ENCODE results near the gene TMEM117. TPM values are rescaled to one million over a fixed set of nuclear protein-coding genes. Genes with fewer than 3 reads are reported as not detected.

The TMEM117 gene
- total and polyA plus RNA-seq, 12 donors: 4.0 to 8.5 (median 7.1) TPM

DNA sequence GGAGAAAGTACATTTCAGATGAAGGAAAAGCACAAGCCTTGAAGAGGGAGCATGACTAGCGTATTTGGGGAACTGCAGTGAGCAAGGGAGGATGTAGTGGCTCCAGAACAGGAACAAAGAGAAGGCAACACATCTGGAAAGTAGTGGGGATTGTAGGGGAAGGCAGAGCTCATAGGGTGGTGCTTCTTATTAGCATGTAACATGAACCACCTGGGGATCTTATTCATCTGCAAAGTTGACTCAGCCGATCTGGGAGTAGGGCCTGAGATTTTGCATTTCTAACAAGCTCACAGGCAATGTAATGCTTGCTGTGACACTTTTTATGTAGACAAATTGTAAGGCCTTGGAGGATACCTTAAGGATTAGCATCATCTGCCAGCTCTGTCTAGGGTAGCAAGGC is 592.9 kb downstream of the TMEM117 start:
- no peaks in the 10 kb centered on the region for H3K36me3 ChIP-seq
- H3K27ac ChIP-seq: no peak overlapping the region
- peaks cover 0 to 10% (median 0%) of the 10 kb centered on the region in 7 donors for H3K27me3 ChIP-seq
- DNase-seq (no peak), ATAC-seq (no peak)
- H3K4me3 ChIP-seq: no peak overlapping the region
- intact Hi-C loops (cut with DNase I): no loop called here
- H3K4me1 ChIP-seq: no peaks in the 10 kb centered on the region
- H3K9me3 ChIP-seq: no peaks in the 10 kb centered on the region
- 39 to 42% methylated on average over 2 of the region's 2 CpGs for WGBS, 2 donors
- TF ChIP-seq, protein P1, sequence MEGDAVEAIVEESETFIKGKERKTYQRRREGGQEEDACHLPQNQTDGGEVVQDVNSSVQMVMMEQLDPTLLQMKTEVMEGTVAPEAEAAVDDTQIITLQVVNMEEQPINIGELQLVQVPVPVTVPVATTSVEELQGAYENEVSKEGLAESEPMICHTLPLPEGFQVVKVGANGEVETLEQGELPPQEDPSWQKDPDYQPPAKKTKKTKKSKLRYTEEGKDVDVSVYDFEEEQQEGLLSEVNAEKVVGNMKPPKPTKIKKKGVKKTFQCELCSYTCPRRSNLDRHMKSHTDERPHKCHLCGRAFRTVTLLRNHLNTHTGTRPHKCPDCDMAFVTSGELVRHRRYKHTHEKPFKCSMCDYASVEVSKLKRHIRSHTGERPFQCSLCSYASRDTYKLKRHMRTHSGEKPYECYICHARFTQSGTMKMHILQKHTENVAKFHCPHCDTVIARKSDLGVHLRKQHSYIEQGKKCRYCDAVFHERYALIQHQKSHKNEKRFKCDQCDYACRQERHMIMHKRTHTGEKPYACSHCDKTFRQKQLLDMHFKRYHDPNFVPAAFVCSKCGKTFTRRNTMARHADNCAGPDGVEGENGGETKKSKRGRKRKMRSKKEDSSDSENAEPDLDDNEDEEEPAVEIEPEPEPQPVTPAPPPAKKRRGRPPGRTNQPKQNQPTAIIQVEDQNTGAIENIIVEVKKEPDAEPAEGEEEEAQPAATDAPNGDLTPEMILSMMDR (IDR thresholded peaks at IDR 0.05): no peak

DNA sequence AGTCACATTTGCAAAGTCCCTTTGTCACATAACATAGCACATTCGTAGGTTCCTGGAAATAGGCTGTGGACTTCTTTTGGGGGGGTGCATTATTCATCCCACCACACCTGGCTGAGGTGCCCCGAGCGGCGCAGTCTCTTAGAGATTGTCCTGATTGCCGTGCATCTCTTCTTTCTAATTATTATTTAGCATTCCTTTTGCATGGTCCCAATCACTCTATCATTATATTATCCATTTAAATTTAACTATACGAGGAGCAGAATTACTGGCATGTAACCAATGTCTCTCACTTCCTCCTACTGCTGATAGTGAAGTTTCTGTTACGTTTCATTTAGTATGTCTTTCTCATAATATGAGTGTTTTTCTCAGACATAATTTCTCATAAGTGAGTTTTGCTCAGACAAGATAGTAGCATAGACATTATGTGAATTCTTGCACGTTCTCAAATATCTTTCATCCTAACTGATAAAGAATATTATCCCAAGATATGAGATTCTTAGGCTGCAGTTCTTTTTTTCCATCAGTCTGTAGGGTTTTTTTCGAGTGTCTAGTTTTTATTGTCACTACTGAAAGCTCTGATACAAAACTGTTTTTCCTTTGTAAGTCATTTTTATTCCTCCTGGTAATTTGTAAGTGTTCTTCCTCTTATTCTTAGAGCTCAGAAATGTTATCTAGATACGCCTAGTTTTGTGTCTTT is 595.9 kb downstream of the TMEM117 start:
- TF ChIP-seq, protein P1 (IDR thresholded peaks at IDR 0.05): no peak
- Histone ChIP-seq H3K27ac (no peak overlapping the region), H3K27me3 (peaks cover 0 to 7% (median 0%) of the 10 kb centered on the region in 7 donors), H3K4me3 (no peak overlapping the region), H3K9me3 (no peaks in the 10 kb centered on the region), H3K4me1 (no peaks in the 10 kb centered on the region), H3K36me3 (no peaks in the 10 kb centered on the region)
- WGBS, 2 donors: 59 to 63% methylated on average over 10 of the region's 10 CpGs
- intact Hi-C loops (cut with DNase I): no loop called here
- no peak for DNase-seq
- ATAC-seq: no peak

DNA sequence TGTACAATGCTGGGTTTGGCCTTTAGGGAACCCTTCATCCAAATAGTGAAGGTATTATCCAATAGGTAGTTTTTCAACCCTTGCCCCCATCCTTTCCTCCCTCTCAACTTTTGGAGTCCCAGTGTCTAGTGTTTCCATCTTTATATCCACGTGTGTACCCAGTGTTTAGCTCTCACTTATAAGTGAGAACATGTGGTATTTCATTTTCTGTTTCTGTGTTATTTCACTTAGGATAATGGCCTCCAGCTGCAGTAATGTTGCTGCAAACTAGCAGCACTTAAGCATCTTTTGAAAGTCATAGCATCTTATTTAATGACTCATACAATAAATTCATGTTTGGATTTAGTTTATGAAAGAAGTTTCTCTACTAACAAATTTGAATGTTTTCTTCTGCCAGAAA is 597.8 kb downstream of the TMEM117 start:
- ATAC-seq (no peak), DNase-seq (no peak)
- Histone ChIP-seq H3K36me3 (no peaks in the 10 kb centered on the region), H3K9me3 (no peaks in the 10 kb centered on the region), H3K27me3 (peaks cover 0 to 3% (median 0%) of the 10 kb centered on the region in 7 donors), H3K27ac (no peak overlapping the region), H3K4me1 (no peaks in the 10 kb centered on the region), H3K4me3 (no peak overlapping the region)
- intact Hi-C loops (cut with DNase I): no loop called here
- TF ChIP-seq, protein P1 (IDR thresholded peaks at IDR 0.05): no peak
- 56 to 58% methylated on average over 1 of the region's 1 CpG for WGBS, 2 donors

DNA sequence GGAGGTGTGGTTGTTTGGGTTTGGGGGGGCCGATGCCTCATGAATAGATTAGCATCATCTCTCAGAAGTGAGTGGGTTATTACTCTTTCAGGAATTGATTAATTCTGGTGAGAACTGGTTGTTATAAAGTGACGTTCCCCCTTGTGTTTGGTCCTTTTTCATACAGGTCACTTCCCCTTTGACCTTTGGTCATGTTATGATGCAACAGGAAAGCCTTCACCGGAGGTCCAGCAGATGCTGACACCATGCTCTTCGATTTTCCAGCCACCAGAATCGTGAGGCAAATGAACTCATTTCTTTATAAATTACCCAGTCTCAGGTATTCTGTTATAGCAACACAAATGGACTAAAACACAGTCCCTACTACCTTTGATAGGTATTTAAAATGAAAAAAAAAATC is 600.9 kb downstream of the TMEM117 start:
- 75 to 82% methylated on average over 5 of the region's 5 CpGs for WGBS, 2 donors

More for the DNA sequence above, 600.9 kb downstream of the TMEM117 start:
- intact Hi-C loops (cut with DNase I): no loop called here
- H3K27me3 ChIP-seq: no peaks in the 10 kb centered on the region
- no peak overlapping the region for H3K27ac ChIP-seq
- no peak overlapping the region for H3K4me3 ChIP-seq
- H3K36me3 ChIP-seq: no peaks in the 10 kb centered on the region
- DNase-seq: no peak
- no peaks in the 10 kb centered on the region for H3K9me3 ChIP-seq
- ATAC-seq: no peak
- TF ChIP-seq, protein P1 (IDR thresholded peaks at IDR 0.05): no peak
- H3K4me1 ChIP-seq: no peaks in the 10 kb centered on the region

Other genes starting within 250 kb of the TMEM117 start
- gene PUS7L, start 77.3 kb upstream of the TMEM117 start, total RNA-seq: 1 to 10 TPM; 4.1 to 7.8 (median 5.2) TPM
- gene PUS7L, start 77.3 kb upstream of the TMEM117 start, polyA plus RNA-seq: 1 to 10 TPM; 1.2 to 1.5 TPM
- 1 to 10 TPM; 3.6 to 8.1 (median 4.1) TPM for gene IRAK4, start 77.1 kb upstream of the TMEM117 start, total RNA-seq
- 1 to 10 TPM; 3.8 to 5.4 TPM for gene IRAK4, start 77.1 kb upstream of the TMEM117 start, polyA plus RNA-seq
- 10 to 100 TPM in 6 of 10 donors, 1 to 10 TPM in 4; 8.5 to 21.7 (median 10.7) TPM for gene TWF1, start 29.8 kb upstream of the TMEM117 start, total RNA-seq
- gene TWF1, start 29.8 kb upstream of the TMEM117 start, polyA plus RNA-seq: 10 to 100 TPM; 11.4 to 20.4 TPM

Data from heart right ventricle (tissue), 16 donors.